Measurements from ENCODE around the gene POLR3G.

DNA sequence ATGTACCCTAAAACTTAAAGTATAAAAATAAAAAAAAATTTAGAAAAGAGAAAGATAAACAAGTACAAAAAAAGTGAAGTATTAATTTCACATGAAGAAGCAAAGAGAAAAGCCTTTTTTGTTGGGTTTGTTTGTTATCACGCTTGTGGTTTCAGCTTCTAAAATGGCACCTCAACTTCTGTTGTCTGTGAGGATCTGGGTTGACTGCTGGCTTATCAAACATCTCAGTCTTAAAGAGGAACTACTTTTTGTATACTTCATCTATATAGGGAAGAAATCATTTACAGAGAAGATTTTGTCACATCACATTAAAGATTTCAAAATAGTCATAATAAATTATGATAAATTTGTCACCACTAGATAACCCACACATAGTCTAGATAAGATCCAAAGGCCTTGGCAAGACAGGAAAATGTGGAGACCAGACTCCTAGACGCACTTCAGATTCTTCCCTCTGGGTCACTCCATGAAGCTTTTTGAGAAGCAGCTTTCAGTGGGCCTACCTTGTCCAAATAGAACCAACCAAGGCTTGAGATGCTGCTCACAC lies 75.1 kb downstream of the POLR3G start:
- TF ChIP-seq, protein P1, sequence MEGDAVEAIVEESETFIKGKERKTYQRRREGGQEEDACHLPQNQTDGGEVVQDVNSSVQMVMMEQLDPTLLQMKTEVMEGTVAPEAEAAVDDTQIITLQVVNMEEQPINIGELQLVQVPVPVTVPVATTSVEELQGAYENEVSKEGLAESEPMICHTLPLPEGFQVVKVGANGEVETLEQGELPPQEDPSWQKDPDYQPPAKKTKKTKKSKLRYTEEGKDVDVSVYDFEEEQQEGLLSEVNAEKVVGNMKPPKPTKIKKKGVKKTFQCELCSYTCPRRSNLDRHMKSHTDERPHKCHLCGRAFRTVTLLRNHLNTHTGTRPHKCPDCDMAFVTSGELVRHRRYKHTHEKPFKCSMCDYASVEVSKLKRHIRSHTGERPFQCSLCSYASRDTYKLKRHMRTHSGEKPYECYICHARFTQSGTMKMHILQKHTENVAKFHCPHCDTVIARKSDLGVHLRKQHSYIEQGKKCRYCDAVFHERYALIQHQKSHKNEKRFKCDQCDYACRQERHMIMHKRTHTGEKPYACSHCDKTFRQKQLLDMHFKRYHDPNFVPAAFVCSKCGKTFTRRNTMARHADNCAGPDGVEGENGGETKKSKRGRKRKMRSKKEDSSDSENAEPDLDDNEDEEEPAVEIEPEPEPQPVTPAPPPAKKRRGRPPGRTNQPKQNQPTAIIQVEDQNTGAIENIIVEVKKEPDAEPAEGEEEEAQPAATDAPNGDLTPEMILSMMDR (IDR thresholded peaks at IDR 0.05; ENCODE audit: low read length) = no peak
- TF ChIP-seq EZH2 (IDR thresholded peaks at IDR 0.05; ENCODE audit: borderline replicate concordance, low read length) = no peak

All from OCI-LY1 (cell line).